ENCODE data around the gene PCDHA3.
A peak's percentile ranks its signal among the peaks of the same experiment; 100 is the strongest.
"Not testable (repeated sequence)": the region's sequence is repeated elsewhere in the genome, so short reads cannot be mapped to it uniquely, and the experiment has no call there.

Gene PCDHA3

GRCh38 chr5:140823475-140823874, 22.6 kb downstream of the PCDHA3 start:
- TF ChIP-seq CTCF (IDR thresholded peaks at IDR 0.05; ENCODE audit: low read depth, low read length) = no peak
- H3K4me3 ChIP-seq (ENCODE audit: low read depth, low read length) = no peak overlapping the region
- no peak for DNase-seq (ENCODE audit: low read depth, low spot score)
- in situ Hi-C loops (cut with HindIII; ENCODE audit: low sequenced_read_pairs) = no loop called here

- in situ Hi-C loops (cut with HindIII; ENCODE audit: low sequenced_read_pairs) = no loop called here
- peak; percentile 1 for TF ChIP-seq CTCF (IDR thresholded peaks at IDR 0.05; ENCODE audit: low read depth, low read length)
- H3K4me3 ChIP-seq (ENCODE audit: low read depth, low read length) = no peak within 1 kb of the TSS
- DNase-seq (ENCODE audit: low read depth, low spot score) = no peak
Measured at GRCh38 chr5:140827704-140828361, 27.0 kb downstream of the PCDHA3 start, which contains the start of gene PCDHA6. Gene PCDHA6 (plus strand): TSS chr5:140827960. CDS start chr5:140828092, 132 bp downstream.

DNA sequence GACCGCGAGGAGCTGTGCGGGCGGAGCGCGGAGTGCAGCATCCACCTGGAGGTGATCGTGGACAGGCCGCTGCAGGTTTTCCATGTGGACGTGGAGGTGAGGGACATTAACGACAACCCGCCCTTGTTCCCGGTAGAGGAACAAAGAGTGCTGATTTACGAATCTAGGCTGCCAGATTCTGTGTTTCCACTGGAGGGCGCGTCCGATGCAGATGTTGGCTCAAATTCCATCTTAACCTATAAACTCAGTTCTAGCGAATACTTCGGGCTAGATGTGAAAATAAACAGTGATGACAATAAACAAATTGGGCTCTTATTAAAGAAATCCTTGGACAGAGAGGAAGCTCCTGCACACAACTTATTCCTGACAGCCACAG, 27.5 kb downstream of the PCDHA3 start:
- in situ Hi-C loops (cut with HindIII; ENCODE audit: low sequenced_read_pairs) = no loop called here
- DNase-seq (ENCODE audit: low read depth, low spot score) = no peak
- no peak for TF ChIP-seq CTCF (IDR thresholded peaks at IDR 0.05; ENCODE audit: low read depth, low read length)
- H3K4me3 ChIP-seq (ENCODE audit: low read depth, low read length) = no peak overlapping the region

DNA sequence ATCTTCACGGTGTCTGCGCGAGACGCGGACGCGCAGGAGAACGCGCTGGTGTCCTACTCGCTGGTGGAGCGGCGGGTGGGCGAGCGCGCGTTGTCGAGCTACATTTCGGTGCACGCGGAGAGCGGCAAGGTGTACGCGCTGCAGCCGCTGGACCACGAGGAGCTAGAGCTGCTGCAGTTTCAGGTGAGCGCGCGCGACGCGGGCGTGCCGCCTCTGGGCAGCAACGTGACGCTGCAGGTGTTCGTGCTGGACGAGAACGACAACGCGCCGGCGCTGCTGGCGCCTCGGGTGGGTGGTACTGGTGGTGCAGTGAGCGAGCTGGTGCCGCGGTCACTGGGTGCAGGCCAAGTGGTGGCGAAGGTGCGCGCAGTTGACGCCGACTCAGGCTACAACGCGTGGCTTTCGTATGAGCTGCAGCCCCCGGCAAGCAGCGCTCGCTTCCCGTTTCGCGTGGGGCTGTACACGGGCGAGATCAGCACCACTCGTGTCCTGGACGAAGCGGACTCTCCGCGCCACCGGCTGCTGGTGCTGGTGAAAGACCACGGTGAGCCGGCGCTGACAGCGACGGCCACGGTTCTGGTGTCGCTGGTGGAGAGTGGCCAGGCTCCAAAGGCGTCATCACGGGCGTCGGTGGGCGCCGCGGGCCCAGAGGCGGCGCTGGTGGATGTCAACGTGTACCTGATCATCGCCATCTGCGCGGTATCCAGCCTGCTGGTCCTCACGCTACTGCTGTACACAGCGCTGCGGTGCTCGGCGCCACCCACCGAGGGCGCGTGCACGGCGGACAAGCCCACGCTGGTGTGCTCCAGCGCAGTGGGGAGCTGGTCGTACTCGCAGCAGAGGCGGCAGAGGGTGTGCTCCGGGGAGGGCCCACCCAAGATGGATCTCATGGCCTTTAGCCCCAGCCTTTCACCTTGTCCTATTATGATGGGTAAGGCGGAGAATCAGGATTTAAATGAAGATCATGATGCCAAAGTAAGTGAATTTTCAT, 28.9 kb downstream of the PCDHA3 start:
- H3K4me3 ChIP-seq (ENCODE audit: low read depth, low read length); DNase-seq (ENCODE audit: low read depth, low spot score); in situ Hi-C loops (cut with HindIII; ENCODE audit: low sequenced_read_pairs): not testable (repeated sequence)

DNA sequence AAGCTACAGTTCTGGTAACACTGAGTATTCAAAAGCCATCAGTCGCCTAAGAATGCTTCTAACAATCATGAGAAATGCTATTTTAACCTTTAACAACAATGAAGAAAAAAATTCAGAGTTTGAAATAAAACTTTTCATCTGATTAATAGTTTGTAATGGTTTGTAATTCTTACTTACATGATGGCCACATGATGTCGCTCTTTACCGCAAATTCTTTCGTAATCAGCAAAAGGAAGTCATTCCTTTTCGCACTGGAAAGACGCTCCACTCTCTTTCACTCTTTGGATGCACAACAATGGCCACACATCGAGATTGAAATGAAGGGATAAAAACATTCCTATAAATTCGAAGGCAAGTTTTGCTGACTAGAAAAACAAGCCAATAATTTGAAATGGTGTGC, 33.1 kb downstream of the PCDHA3 start, which contains the start of gene PCDHA7:
PCDHA7 (plus strand) TSS at position 277 of the 400 bp plus-strand sequence; CDS start at position 392, 115 bp downstream.
- H3K4me3 ChIP-seq (ENCODE audit: low read depth, low read length) = no peak within 1 kb of the TSS
- TF ChIP-seq CTCF (IDR thresholded peaks at IDR 0.05; ENCODE audit: low read depth, low read length) = no peak
- in situ Hi-C loops (cut with HindIII; ENCODE audit: low sequenced_read_pairs) = no loop called here
- DNase-seq (ENCODE audit: low read depth, low spot score) = peak; percentile 7

GRCh38 chr5:140834439-140835008, 33.7 kb downstream of the PCDHA3 start:
- H3K4me3 ChIP-seq (ENCODE audit: low read depth, low read length); DNase-seq (ENCODE audit: low read depth, low spot score); in situ Hi-C loops (cut with HindIII; ENCODE audit: low sequenced_read_pairs): not testable (repeated sequence)

DNA sequence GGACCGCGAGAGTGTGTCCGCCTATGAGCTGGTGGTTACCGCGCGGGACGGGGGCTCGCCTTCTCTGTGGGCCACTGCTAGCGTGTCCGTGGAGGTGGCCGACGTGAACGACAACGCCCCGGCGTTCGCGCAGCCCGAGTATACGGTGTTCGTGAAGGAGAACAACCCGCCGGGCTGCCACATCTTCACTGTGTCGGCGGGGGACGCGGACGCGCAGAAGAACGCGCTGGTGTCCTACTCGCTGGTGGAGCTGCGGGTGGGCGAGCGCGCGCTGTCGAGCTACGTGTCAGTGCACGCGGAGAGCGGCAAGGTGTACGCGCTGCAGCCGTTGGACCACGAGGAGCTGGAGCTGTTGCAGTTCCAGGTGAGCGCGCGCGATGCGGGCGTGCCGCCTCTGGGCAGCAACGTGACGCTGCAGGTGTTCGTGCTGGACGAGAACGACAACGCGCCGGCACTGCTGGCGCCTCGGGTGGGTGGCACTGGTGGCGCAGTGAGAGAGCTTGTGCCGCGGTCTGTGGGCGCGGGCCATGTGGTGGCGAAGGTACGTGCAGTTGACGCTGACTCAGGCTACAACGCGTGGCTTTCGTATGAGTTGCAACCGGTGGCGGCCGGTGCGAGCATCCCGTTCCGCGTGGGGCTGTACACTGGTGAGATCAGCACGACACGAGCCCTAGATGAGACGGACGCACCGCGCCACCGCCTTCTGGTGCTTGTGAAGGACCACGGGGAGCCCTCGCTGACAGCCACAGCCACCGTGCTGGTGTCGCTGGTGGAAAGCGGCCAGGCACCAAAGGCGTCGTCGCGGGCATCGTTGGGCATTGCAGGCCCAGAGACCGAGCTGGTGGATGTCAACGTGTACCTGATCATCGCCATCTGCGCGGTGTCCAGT, 35.0 kb downstream of the PCDHA3 start:
- in situ Hi-C loops (cut with HindIII; ENCODE audit: low sequenced_read_pairs) = no loop called here
- no peak for TF ChIP-seq CTCF (IDR thresholded peaks at IDR 0.05; ENCODE audit: low read depth, low read length)

More for the DNA sequence above, 35.0 kb downstream of the PCDHA3 start:
- DNase-seq (ENCODE audit: low read depth, low spot score) = no peak
- no peak overlapping the region for H3K4me3 ChIP-seq (ENCODE audit: low read depth, low read length)
